Stimulated activated CD4-positive, alpha-beta T cell treated with anti-CD3 and anti-CD28 coated beads, TNF-alpha, amount 100 ng/mL, for 1 hour (primary cell): ENCODE measurements around the gene HEATR5A.
"Not testable (repeated sequence)": the region's sequence is repeated elsewhere in the genome, so short reads cannot be mapped to it uniquely, and the experiment has no call there.

Experiments used
- DNase-seq, 3 donors: peaks; one replicate each; pipeline ENCODE4 v3.0.0-alpha.2; 2020; ENCODE audit warnings: low read depth in 3 of 3, low spot score in 1 of 3

The HEATR5A gene

GRCh38 chr14:31261523-31261858, 158.9 kb downstream of the HEATR5A start:
- no peak for DNase-seq

- not testable (repeated sequence) for DNase-seq
These were observed 161.3 kb downstream of the HEATR5A start for GRCh38 chr14:31259040-31259435.

GRCh38 chr14:31258427-31259039, 161.8 kb downstream of the HEATR5A start:
- no peak for DNase-seq

GRCh38 chr14:31257554-31258426, 162.6 kb downstream of the HEATR5A start:
- DNase-seq = not testable (repeated sequence)

- DNase-seq = no peak
These were observed 163.2 kb downstream of the HEATR5A start for GRCh38 chr14:31257244-31257553.

- no peak for DNase-seq
These were observed 163.7 kb downstream of the HEATR5A start for GRCh38 chr14:31256534-31257243.

GRCh38 chr14:31255918-31256317, 164.4 kb downstream of the HEATR5A start:
- not testable (repeated sequence) for DNase-seq

- DNase-seq = no peak
These were observed 165.1 kb downstream of the HEATR5A start for GRCh38 chr14:31255286-31255685.

GRCh38 chr14:31253746-31254471, 166.4 kb downstream of the HEATR5A start:
- DNase-seq = no peak

GRCh38 chr14:31252865-31253264, 167.5 kb downstream of the HEATR5A start:
- DNase-seq = no peak

GRCh38 chr14:31251028-31251958, 169.1 kb downstream of the HEATR5A start:
- DNase-seq = no peak

- no peak for DNase-seq
These were observed 175.7 kb downstream of the HEATR5A start for GRCh38 chr14:31244626-31245025.

- no peak for DNase-seq
These were observed 176.5 kb downstream of the HEATR5A start for GRCh38 chr14:31243860-31244259.

GRCh38 chr14:31242161-31242940, 178.0 kb downstream of the HEATR5A start:
- not testable (repeated sequence) for DNase-seq
